Neural crest cell (in vitro differentiated cells): ENCODE results near the gene DTWD2. TPM values are rescaled to one million over a fixed set of nuclear protein-coding genes. Genes with fewer than 3 reads are reported as not detected.
"Not testable (repeated sequence)": the region's sequence is repeated elsewhere in the genome, so short reads cannot be mapped to it uniquely, and the experiment has no call there.

Experiments used
- DNase-seq: peaks from one replicate; pipeline ENCODE4 v3.0.0; 2021; ENCODE audit warnings: low read depth, mixed read lengths, low spot score
- H3K27ac Mint-ChIP-seq: one replicate; pipeline ENCODE4 v1.8.0; 2021; ENCODE audit warnings: mild to moderate bottlenecking, mixed read lengths; ENCODE audit not compliant: unreplicated experiment
- H3K27me3 Mint-ChIP-seq: 2 replicates; pipeline ENCODE4 v1.8.0; 2021; ENCODE audit warnings: low read depth, mild to moderate bottlenecking, mixed read lengths
- H3K36me3 Mint-ChIP-seq: 2 replicates; pipeline ENCODE4 v1.8.0; 2021; ENCODE audit warnings: low read depth, mild to moderate bottlenecking, mixed read lengths
- H3K4me1 Mint-ChIP-seq: 2 replicates; pipeline ENCODE4 v1.8.0; 2021; ENCODE audit warnings: mixed read lengths
- H3K4me3 Mint-ChIP-seq: one replicate; pipeline ENCODE4 v1.8.0; 2021; ENCODE audit warnings: mild to moderate bottlenecking, mixed read lengths
- H3K9me3 Mint-ChIP-seq: 2 replicates; pipeline ENCODE4 v1.8.0; 2021; ENCODE audit warnings: mixed read lengths
- total RNA-seq: library from RNA; stranded (reverse); gene quantifications from 2 replicates; pipeline ENCODE4 v1.2.1, GENCODE V29; 2021
- TF ChIP-seq, protein P1 (sequence below): fragments of 200-600 bp; sonication (generic); conservative IDR thresholded peaks from 2 replicates; pipeline ENCODE4 v1.5.0; 2021; ENCODE audit warnings: antibody characterized with exemption, mild to moderate bottlenecking

DTWD2 gene
- total RNA-seq, 1 donor from 2014 or later, result 4.6 TPM

DNA sequence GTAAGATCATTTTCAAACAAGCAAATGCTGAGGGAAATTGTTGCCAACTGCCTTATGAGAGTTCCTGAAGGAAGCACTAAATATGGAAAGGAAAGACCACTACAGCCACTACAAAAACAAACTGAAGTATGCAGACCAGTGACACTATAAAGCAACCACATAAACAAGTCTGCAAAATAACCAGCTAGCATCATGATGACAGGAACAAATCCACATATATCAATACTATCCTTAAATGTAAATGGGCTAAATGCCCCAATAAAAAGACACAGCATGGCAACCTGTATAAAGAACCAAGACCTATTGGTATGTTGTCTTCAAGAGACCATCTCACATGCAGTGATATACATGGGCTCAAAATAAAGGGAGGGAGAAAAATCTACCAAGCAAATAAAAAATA is 113.2 kb downstream of the DTWD2 start:
- Mint-ChIP-seq H3K4me1 (no peaks in the 10 kb centered on the region), H3K9me3 (peaks cover 25% of the 10 kb centered on the region), H3K27ac (no peak overlapping the region), H3K36me3 (peaks cover 29% of the 10 kb centered on the region), H3K4me3 (no peak overlapping the region), H3K27me3 (no peaks in the 10 kb centered on the region)
- no peak for DNase-seq
- TF ChIP-seq, protein P1, sequence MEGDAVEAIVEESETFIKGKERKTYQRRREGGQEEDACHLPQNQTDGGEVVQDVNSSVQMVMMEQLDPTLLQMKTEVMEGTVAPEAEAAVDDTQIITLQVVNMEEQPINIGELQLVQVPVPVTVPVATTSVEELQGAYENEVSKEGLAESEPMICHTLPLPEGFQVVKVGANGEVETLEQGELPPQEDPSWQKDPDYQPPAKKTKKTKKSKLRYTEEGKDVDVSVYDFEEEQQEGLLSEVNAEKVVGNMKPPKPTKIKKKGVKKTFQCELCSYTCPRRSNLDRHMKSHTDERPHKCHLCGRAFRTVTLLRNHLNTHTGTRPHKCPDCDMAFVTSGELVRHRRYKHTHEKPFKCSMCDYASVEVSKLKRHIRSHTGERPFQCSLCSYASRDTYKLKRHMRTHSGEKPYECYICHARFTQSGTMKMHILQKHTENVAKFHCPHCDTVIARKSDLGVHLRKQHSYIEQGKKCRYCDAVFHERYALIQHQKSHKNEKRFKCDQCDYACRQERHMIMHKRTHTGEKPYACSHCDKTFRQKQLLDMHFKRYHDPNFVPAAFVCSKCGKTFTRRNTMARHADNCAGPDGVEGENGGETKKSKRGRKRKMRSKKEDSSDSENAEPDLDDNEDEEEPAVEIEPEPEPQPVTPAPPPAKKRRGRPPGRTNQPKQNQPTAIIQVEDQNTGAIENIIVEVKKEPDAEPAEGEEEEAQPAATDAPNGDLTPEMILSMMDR, result no peak

DNA sequence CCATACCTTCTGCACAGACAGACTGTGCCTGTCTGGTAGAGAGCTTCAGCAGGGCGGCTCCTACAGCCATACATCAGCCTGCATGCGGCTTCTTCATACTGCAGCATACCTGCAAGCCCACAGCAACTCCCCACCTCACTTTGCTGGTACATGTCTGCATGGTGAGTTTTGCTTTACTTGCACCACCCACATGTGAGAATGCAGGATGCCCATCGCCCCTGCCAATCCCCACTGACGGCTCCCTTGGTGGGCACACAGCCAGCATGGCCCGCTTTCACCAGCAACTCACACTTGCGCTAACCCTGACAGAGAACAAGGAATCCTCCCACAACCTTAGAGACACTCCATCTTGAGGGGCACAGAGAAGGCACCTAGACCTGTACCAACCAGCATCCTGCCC is 114.9 kb downstream of the DTWD2 start:
- H3K27ac Mint-ChIP-seq, result no peak overlapping the region
- TF ChIP-seq, protein P1, result no peak
- peaks cover 24% of the 10 kb centered on the region for H3K9me3 Mint-ChIP-seq
- H3K4me3 Mint-ChIP-seq, result no peak overlapping the region
- no peak for DNase-seq
- no peaks in the 10 kb centered on the region for H3K27me3 Mint-ChIP-seq
- peaks cover 29% of the 10 kb centered on the region for H3K36me3 Mint-ChIP-seq
- H3K4me1 Mint-ChIP-seq, result no peaks in the 10 kb centered on the region

DNA sequence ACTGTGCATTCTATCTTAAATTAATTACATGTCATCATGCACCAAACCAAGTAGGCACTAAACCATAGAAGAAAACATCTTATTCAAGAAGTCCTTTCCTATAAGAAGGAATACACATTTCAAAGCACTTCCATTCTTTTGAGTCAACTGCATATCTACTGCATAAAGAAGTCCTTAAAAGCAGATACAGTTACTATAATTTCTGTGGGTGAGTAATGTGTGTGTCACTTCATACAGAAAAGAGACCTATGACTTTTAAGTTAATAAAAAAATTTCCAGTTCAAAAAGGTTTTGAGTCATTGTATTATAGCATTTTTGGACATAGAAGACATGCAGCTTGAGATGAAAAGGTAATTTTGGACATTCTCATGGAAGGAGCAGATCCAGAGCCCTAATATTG is 125.0 kb downstream of the DTWD2 start:
- TF ChIP-seq, protein P1, result no peak
- no peak overlapping the region for H3K27ac Mint-ChIP-seq
- no peak overlapping the region for H3K4me3 Mint-ChIP-seq
- no peak for DNase-seq
- no peaks in the 10 kb centered on the region for H3K27me3 Mint-ChIP-seq
- no peaks in the 10 kb centered on the region for H3K4me1 Mint-ChIP-seq
- no peaks in the 10 kb centered on the region for H3K36me3 Mint-ChIP-seq
- no peaks in the 10 kb centered on the region for H3K9me3 Mint-ChIP-seq

DNA sequence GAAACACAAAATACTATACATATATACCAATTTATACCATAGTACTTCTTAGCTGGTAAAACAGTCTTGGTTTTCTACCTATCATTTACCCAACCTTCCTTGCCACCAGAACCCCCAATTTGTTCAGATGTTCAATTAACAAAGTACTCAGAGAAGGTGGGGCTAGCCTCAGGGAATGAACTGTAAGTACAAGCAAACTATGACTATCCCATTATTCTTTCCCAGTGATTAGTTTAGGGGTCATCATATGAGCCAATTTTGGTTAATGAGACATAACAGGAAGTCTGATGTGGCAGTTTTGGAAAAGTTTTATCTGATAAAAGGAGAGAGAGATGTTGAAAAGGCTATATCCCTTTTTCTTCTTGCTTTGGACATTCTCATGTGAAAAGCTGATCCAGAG is 125.8 kb downstream of the DTWD2 start:
- Mint-ChIP-seq H3K27ac (no peak overlapping the region), H3K4me1 (no peaks in the 10 kb centered on the region), H3K36me3 (no peaks in the 10 kb centered on the region), H3K4me3 (no peak overlapping the region), H3K27me3 (no peaks in the 10 kb centered on the region), H3K9me3 (no peaks in the 10 kb centered on the region)
- TF ChIP-seq, protein P1, result no peak
- no peak for DNase-seq

DNA sequence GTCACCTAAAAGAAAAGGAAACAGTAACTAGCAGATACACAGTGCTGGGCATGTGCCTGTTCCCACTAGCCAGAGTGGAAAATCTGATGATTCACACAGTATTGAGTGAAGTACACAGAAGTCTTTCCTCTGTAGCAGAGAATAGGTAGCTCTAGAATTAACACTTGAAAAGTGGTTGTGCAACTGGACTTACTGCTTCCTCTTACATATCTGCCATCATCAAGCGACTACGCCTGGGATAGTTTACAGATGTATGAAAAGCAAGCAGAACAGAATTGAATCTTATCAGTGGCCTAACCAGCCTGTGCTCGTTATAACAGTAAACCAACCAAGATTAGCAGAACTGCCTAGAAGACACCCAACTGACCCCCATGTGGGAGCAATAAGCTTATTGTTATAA is 130.6 kb downstream of the DTWD2 start:
- Mint-ChIP-seq H3K4me1 (no peaks in the 10 kb centered on the region), H3K4me3 (no peak overlapping the region), H3K9me3 (no peaks in the 10 kb centered on the region), H3K27me3 (no peaks in the 10 kb centered on the region), H3K36me3 (no peaks in the 10 kb centered on the region), H3K27ac (no peak overlapping the region)
- TF ChIP-seq, protein P1, result no peak
- DNase-seq, result no peak

DNA sequence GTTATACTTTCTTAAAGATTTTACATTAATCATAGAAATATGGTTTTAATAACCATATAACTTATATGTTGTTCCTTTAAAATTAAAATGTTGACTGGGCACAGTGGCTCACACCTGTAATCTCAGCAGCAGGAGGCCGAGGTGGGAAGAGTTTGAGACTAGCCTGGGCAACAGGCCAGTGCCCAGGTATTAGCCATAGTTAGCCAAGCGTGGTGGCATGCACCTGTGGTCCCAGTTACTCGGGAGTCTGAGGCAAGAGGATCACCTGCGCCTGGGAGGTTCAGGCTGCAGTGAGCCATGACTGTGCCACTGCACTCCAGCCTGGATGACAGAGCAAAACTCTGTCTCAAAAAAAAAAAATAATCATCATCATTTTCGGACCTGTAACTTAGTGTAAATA is 133.5 kb downstream of the DTWD2 start:
- TF ChIP-seq, protein P1, result no peak
- no peak for DNase-seq
- Mint-ChIP-seq H3K36me3 (peaks cover 4% of the 10 kb centered on the region), H3K4me1 (no peaks in the 10 kb centered on the region), H3K4me3 (no peak overlapping the region), H3K27ac (no peak overlapping the region), H3K27me3 (no peaks in the 10 kb centered on the region), H3K9me3 (peaks cover 5% of the 10 kb centered on the region)

DNA sequence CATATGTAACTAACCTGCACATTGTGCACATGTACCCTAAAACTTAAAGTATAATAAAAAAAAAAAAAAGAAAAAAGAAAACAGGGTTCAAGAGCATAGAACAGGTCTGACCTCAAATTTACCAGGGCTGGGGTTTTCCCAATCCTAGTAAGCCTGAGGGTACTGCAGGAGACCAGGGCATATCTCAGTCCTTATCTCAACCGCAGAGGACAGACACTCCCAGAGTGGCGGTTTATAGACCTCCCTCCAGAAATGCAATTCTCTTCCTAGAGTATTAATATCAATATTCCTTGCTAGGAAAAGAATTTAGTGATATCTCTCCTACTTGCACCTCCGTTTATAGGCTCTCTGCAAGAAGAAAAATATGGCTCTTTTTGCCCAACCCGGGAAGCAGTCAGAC is 136.6 kb downstream of the DTWD2 start:
- not testable (repeated sequence) for H3K27me3 Mint-ChIP-seq, DNase-seq, H3K27ac Mint-ChIP-seq, H3K36me3 Mint-ChIP-seq, H3K9me3 Mint-ChIP-seq, H3K4me3 Mint-ChIP-seq, H3K4me1 Mint-ChIP-seq

DNA sequence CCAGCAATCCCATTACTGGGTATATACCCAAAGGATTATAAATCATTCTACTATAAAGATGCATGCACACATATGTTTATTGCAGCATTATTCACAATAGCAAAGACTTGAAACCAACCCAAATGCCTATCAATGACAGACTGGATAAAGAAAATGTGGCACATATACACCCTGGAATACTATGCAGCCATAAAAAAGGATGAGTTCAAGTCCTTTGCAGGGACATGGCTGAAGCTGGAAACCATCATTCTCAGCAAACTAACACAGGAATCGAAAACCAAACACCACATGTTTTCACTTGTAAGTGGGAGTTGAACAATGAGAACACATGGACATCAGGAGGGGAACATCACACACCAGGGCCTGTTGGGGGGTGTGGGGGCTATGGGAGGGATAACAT is 138.8 kb downstream of the DTWD2 start:
- not testable (repeated sequence) for H3K4me1 Mint-ChIP-seq, H3K9me3 Mint-ChIP-seq, H3K27me3 Mint-ChIP-seq, H3K36me3 Mint-ChIP-seq, DNase-seq, H3K4me3 Mint-ChIP-seq, H3K27ac Mint-ChIP-seq
